NCI-H510A treated with DMSO at 0.1 percent for 48 hours (cell line): ENCODE data around the gene SOS1.
A peak's percentile ranks its signal among the peaks of the same experiment; 100 is the strongest.
"Not testable (repeated sequence)": the region's sequence is repeated elsewhere in the genome, so short reads cannot be mapped to it uniquely, and the experiment has no call there.

Source experiments
- DNase-seq: peaks from one replicate; lab custom pipeline; 2025; lab: John Stamatoyannopoulos, UW

Gene SOS1

GRCh38 chr2:38968021-38968420 lies 152.8 kb downstream of the SOS1 start:
- no peak for DNase-seq

GRCh38 chr2:38966678-38967077 lies 154.2 kb downstream of the SOS1 start:
- no peak for DNase-seq

- DNase-seq = no peak
Measured at GRCh38 chr2:38966006-38966405, 154.8 kb downstream of the SOS1 start.

GRCh38 chr2:38960609-38961320 lies 160.1 kb downstream of the SOS1 start:
- DNase-seq = no peak

GRCh38 chr2:38959938-38960608 lies 160.8 kb downstream of the SOS1 start:
- DNase-seq = peak; percentile 38

GRCh38 chr2:38959466-38959865 lies 161.4 kb downstream of the SOS1 start:
- no peak for DNase-seq

GRCh38 chr2:38957972-38958371 lies 162.9 kb downstream of the SOS1 start:
- no peak for DNase-seq

GRCh38 chr2:38951766-38952165 lies 169.1 kb downstream of the SOS1 start:
- no peak for DNase-seq

GRCh38 chr2:38948995-38949394 lies 171.9 kb downstream of the SOS1 start:
- no peak for DNase-seq

GRCh38 chr2:38948387-38948882 lies 172.4 kb downstream of the SOS1 start:
- no peak for DNase-seq

- peak; percentile 86 for DNase-seq
Measured at GRCh38 chr2:38947241-38948239, 173.3 kb downstream of the SOS1 start.

- no peak for DNase-seq
Measured at GRCh38 chr2:38945911-38946310, 174.9 kb downstream of the SOS1 start.

- DNase-seq = no peak
Measured at GRCh38 chr2:38945372-38945771, 175.5 kb downstream of the SOS1 start.

- no peak for DNase-seq
Measured at GRCh38 chr2:38943784-38944183, 177.1 kb downstream of the SOS1 start.

- DNase-seq = no peak
Measured at GRCh38 chr2:38940746-38941145, 180.1 kb downstream of the SOS1 start.

GRCh38 chr2:38937548-38937947 lies 183.3 kb downstream of the SOS1 start:
- no peak for DNase-seq

- DNase-seq = not testable (repeated sequence)
Measured at GRCh38 chr2:38936516-38936915, 184.3 kb downstream of the SOS1 start.

- no peak for DNase-seq
Measured at GRCh38 chr2:38935568-38936172, 185.2 kb downstream of the SOS1 start.

- DNase-seq = no peak
Measured at GRCh38 chr2:38934742-38935141, 186.1 kb downstream of the SOS1 start.

- no peak for DNase-seq
Measured at GRCh38 chr2:38933653-38934052, 187.2 kb downstream of the SOS1 start.

- no peak for DNase-seq
Measured at GRCh38 chr2:38932586-38932985, 188.3 kb downstream of the SOS1 start.
